K562 (cell line): ENCODE results near the gene NME4. TPM values are rescaled to one million over a fixed set of nuclear protein-coding genes. Genes with fewer than 3 reads are reported as not detected.

Experiments used
- BDP1 ChIP-seq: IDR thresholded peaks from 3 replicates; pipeline ENCODE4 v1.6.1; 2011; ENCODE audit not compliant: insufficient read length, insufficient read depth
- CBX2 ChIP-seq: fragments of 200-600 bp; sonication (generic); IDR thresholded peaks from one replicate; pipeline ENCODE4 v1.6.1; 2012; ENCODE audit warnings: mild to moderate bottlenecking, low read length, inconsistent platforms; ENCODE audit not compliant: insufficient read depth, poor library complexity, severe bottlenecking
- CHD1 ChIP-seq: fragments of 200-600 bp; sonication (generic); IDR thresholded peaks from one replicate; pipeline ENCODE4 v1.6.1; 2012; ENCODE audit warnings: mild to moderate bottlenecking, moderate library complexity, low read length, inconsistent platforms
- E2F3 ChIP-seq: fragments of 250-450 bp; sonication (Bioruptor Pico); IDR thresholded peaks from 2 replicates; pipeline ENCODE4 v1.4.0; 2020; ENCODE audit warnings: mild to moderate bottlenecking
- GATAD2A ChIP-seq: fragments of 450-650 bp; IDR thresholded peaks from 2 replicates; pipeline ENCODE4 v1.6.1; 2017
- MTA2 ChIP-seq: fragments of 450-650 bp; IDR thresholded peaks from 2 replicates; pipeline ENCODE4 v1.6.1; 2016; ENCODE audit warnings: low read depth
- POLR2B ChIP-seq: fragments of 450-650 bp; IDR thresholded peaks from 2 replicates; pipeline ENCODE4 v1.6.1; 2018; ENCODE audit warnings: low read depth; ENCODE audit not compliant: partially characterized antibody
- SMAD4 ChIP-seq: fragments of 250-450 bp; sonication (Bioruptor Pico); conservative IDR thresholded peaks from 2 replicates; pipeline ENCODE4 v1.8.0; 2021; ENCODE audit warnings: inconsistent platforms, mild to moderate bottlenecking, moderate library complexity
- TAF7 ChIP-seq: fragments of 450-650 bp; IDR thresholded peaks from 2 replicates; pipeline ENCODE4 v1.6.1; 2016; ENCODE audit warnings: missing genetic modification characterization, missing compliant biosample characterization
- TCF3 ChIP-seq: sonication (generic); formaldehyde crosslinking; IDR thresholded peaks from 2 replicates; pipeline ENCODE4 v1.4.0; 2020; ENCODE audit warnings: mild to moderate bottlenecking, missing genetic modification reagents
- ZNF133 ChIP-seq: fragments of 250-450 bp; sonication (Bioruptor Pico); IDR thresholded peaks from 2 replicates; pipeline ENCODE4 v1.4.0; 2020; ENCODE audit warnings: mild to moderate bottlenecking
- polyA plus RNA-seq, 8 experiments: library from polyadenylated mRNA; depleted of rRNA in 4 of 8; stranded (reverse) in 5 of 8; unstranded in 3 of 8; fragments of >200 nt; fragmentation: Nextera tagmentation in 2 of 8; fragmentation: Illumina TruSeq in 1 of 8; extraction: Ambion mirVana in 2 of 8; extraction: Trizol in 1 of 8; gene quantifications; 2 replicates each; pipeline versions ENCODE4 v1.2.1 to v1.2.3, GENCODE V29; 2011 to 2014; ENCODE audit warnings: inconsistent platforms in 1 of 8, missing spikeins in 1 of 8
- total RNA-seq, 7 experiments: library from RNA; depleted of rRNA in 6 of 7; stranded (reverse); fragments of >200 nt in 6 of 7; fragmentation: Illumina TruSeq in 2 of 7; extraction: Trizol in 2 of 7; gene quantifications; 2 replicates each; pipeline versions ENCODE4 v1.2.1 to v1.2.3, GENCODE V29; 2011 to 2021; ENCODE audit warnings: low replicate concordance in 1 of 7
- TF ChIP-seq, protein P1 (sequence below): fragments of 450-650 bp; IDR thresholded peaks from 2 replicates; pipeline ENCODE4 v1.6.1; 2016; ENCODE audit warnings: mild to moderate bottlenecking, moderate library complexity
- TF ChIP-seq, protein P2 (sequence below): sonication (generic); formaldehyde crosslinking; IDR thresholded peaks from 2 replicates; pipeline ENCODE4 v1.8.0; 2022; ENCODE audit warnings: missing genetic modification reagents, mild to moderate bottlenecking, moderate library complexity, borderline replicate concordance
- TF ChIP-seq, protein P3 (sequence below): fragments of 450-650 bp; formaldehyde crosslinking; IDR thresholded peaks from 2 replicates; pipeline ENCODE4 v1.4.0; 2020; ENCODE audit warnings: mild to moderate bottlenecking
- TF ChIP-seq, protein P4 (sequence below): fragments of 450-650 bp; formaldehyde crosslinking; IDR thresholded peaks from 2 replicates; pipeline ENCODE4 v1.4.0; 2022; ENCODE audit warnings: mild to moderate bottlenecking, moderate library complexity

The NME4 gene
- total and polyA plus RNA-seq, 9 of the 15 experiments (the other 6 are each of a cell fraction or from before 2014, with no cell fraction given): 15.4 to 264 (median 139) TPM

DNA sequence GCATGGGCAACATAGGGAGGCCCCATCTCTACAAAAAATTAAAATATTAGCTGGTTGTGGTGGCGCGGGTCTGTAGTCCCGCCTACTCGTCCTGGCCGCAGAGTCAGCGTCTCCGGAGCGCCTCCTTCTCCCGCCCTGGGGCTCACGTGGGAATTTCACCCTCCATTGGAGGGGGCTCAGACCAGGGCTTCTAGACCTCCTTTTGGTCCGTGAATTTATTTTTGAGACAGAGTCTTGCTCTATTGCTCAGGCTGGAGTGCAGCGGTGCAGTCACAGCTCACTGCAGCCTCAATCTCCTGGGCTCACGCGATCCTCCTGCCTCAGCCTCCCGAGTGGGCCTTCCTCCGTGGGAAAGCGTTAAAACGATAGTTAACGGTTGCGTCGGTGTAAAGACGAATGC lies 394 bp upstream of the NME4 start (continued):
- TF ChIP-seq, protein P1, sequence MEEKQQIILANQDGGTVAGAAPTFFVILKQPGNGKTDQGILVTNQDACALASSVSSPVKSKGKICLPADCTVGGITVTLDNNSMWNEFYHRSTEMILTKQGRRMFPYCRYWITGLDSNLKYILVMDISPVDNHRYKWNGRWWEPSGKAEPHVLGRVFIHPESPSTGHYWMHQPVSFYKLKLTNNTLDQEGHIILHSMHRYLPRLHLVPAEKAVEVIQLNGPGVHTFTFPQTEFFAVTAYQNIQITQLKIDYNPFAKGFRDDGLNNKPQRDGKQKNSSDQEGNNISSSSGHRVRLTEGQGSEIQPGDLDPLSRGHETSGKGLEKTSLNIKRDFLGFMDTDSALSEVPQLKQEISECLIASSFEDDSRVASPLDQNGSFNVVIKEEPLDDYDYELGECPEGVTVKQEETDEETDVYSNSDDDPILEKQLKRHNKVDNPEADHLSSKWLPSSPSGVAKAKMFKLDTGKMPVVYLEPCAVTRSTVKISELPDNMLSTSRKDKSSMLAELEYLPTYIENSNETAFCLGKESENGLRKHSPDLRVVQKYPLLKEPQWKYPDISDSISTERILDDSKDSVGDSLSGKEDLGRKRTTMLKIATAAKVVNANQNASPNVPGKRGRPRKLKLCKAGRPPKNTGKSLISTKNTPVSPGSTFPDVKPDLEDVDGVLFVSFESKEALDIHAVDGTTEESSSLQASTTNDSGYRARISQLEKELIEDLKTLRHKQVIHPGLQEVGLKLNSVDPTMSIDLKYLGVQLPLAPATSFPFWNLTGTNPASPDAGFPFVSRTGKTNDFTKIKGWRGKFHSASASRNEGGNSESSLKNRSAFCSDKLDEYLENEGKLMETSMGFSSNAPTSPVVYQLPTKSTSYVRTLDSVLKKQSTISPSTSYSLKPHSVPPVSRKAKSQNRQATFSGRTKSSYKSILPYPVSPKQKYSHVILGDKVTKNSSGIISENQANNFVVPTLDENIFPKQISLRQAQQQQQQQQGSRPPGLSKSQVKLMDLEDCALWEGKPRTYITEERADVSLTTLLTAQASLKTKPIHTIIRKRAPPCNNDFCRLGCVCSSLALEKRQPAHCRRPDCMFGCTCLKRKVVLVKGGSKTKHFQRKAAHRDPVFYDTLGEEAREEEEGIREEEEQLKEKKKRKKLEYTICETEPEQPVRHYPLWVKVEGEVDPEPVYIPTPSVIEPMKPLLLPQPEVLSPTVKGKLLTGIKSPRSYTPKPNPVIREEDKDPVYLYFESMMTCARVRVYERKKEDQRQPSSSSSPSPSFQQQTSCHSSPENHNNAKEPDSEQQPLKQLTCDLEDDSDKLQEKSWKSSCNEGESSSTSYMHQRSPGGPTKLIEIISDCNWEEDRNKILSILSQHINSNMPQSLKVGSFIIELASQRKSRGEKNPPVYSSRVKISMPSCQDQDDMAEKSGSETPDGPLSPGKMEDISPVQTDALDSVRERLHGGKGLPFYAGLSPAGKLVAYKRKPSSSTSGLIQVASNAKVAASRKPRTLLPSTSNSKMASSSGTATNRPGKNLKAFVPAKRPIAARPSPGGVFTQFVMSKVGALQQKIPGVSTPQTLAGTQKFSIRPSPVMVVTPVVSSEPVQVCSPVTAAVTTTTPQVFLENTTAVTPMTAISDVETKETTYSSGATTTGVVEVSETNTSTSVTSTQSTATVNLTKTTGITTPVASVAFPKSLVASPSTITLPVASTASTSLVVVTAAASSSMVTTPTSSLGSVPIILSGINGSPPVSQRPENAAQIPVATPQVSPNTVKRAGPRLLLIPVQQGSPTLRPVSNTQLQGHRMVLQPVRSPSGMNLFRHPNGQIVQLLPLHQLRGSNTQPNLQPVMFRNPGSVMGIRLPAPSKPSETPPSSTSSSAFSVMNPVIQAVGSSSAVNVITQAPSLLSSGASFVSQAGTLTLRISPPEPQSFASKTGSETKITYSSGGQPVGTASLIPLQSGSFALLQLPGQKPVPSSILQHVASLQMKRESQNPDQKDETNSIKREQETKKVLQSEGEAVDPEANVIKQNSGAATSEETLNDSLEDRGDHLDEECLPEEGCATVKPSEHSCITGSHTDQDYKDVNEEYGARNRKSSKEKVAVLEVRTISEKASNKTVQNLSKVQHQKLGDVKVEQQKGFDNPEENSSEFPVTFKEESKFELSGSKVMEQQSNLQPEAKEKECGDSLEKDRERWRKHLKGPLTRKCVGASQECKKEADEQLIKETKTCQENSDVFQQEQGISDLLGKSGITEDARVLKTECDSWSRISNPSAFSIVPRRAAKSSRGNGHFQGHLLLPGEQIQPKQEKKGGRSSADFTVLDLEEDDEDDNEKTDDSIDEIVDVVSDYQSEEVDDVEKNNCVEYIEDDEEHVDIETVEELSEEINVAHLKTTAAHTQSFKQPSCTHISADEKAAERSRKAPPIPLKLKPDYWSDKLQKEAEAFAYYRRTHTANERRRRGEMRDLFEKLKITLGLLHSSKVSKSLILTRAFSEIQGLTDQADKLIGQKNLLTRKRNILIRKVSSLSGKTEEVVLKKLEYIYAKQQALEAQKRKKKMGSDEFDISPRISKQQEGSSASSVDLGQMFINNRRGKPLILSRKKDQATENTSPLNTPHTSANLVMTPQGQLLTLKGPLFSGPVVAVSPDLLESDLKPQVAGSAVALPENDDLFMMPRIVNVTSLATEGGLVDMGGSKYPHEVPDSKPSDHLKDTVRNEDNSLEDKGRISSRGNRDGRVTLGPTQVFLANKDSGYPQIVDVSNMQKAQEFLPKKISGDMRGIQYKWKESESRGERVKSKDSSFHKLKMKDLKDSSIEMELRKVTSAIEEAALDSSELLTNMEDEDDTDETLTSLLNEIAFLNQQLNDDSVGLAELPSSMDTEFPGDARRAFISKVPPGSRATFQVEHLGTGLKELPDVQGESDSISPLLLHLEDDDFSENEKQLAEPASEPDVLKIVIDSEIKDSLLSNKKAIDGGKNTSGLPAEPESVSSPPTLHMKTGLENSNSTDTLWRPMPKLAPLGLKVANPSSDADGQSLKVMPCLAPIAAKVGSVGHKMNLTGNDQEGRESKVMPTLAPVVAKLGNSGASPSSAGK: peak; percentile 86
- TF ChIP-seq SMAD4 (CRISPR knock-in tag): peak; percentile 8; the same call in 1 of the 2 replicates
- no peak for TF ChIP-seq TCF3 (CRISPR knock-in tag)
- TF ChIP-seq TAF7 (tag): 0 out of 2 replicates have a peak, but pooled peaks have one; percentile 46
- TF ChIP-seq, protein P2, sequence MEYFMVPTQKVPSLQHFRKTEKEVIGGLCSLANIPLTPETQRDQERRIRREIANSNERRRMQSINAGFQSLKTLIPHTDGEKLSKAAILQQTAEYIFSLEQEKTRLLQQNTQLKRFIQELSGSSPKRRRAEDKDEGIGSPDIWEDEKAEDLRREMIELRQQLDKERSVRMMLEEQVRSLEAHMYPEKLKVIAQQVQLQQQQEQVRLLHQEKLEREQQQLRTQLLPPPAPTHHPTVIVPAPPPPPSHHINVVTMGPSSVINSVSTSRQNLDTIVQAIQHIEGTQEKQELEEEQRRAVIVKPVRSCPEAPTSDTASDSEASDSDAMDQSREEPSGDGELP: peak; percentile 57; the same call in 1 of the 2 replicates
- TF ChIP-seq E2F3 (CRISPR knock-in tag): no peak
- TF ChIP-seq CHD1: peak; percentile 30
- TF ChIP-seq, protein P3, sequence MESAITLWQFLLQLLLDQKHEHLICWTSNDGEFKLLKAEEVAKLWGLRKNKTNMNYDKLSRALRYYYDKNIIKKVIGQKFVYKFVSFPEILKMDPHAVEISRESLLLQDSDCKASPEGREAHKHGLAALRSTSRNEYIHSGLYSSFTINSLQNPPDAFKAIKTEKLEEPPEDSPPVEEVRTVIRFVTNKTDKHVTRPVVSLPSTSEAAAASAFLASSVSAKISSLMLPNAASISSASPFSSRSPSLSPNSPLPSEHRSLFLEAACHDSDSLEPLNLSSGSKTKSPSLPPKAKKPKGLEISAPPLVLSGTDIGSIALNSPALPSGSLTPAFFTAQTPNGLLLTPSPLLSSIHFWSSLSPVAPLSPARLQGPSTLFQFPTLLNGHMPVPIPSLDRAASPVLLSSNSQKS (CRISPR knock-in tag): no peak
- peak; percentile 29 for TF ChIP-seq POLR2B
- peak; percentile 72; the same call in 1 of the 2 replicates for TF ChIP-seq GATAD2A
- peak; percentile 33; the same call in 1 of the 2 replicates for TF ChIP-seq MTA2
- no peak for TF ChIP-seq CBX2
- TF ChIP-seq BDP1: no peak
- TF ChIP-seq, protein P4, sequence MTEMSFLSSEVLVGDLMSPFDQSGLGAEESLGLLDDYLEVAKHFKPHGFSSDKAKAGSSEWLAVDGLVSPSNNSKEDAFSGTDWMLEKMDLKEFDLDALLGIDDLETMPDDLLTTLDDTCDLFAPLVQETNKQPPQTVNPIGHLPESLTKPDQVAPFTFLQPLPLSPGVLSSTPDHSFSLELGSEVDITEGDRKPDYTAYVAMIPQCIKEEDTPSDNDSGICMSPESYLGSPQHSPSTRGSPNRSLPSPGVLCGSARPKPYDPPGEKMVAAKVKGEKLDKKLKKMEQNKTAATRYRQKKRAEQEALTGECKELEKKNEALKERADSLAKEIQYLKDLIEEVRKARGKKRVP (CRISPR knock-in tag): no peak
- TF ChIP-seq ZNF133: no peak
